Measurements from ENCODE around the gene WNT3A.
"Not testable (repeated sequence)": the region's sequence is repeated elsewhere in the genome, so short reads cannot be mapped to it uniquely, and the experiment has no call there.

The WNT3A gene

GRCh38 chr1:228013131-228013934 is 6.5 kb downstream of the WNT3A start:
- peak; percentile 44 for DNase-seq

- DNase-seq, result peak; percentile 43
Measured at GRCh38 chr1:228013935-228014930, 7.4 kb downstream of the WNT3A start.

GRCh38 chr1:228015276-228016180 is 8.7 kb downstream of the WNT3A start:
- peak; percentile 49 for DNase-seq

GRCh38 chr1:228016181-228016510 is 9.3 kb downstream of the WNT3A start:
- no peak for DNase-seq

GRCh38 chr1:228016653-228017355 is 10.0 kb downstream of the WNT3A start:
- peak; percentile 45 for DNase-seq

- DNase-seq, result no peak
Measured at GRCh38 chr1:228017356-228018124, 10.7 kb downstream of the WNT3A start.

- DNase-seq, result no peak
Measured at GRCh38 chr1:228018125-228018398, 11.3 kb downstream of the WNT3A start.

GRCh38 chr1:228018961-228019721 is 12.3 kb downstream of the WNT3A start:
- peak; percentile 42 for DNase-seq

GRCh38 chr1:228019722-228020083 is 12.9 kb downstream of the WNT3A start:
- DNase-seq, result not testable (repeated sequence)

GRCh38 chr1:228020686-228021354 is 14.0 kb downstream of the WNT3A start:
- DNase-seq, result peak; percentile 23

GRCh38 chr1:228021355-228022030 is 14.7 kb downstream of the WNT3A start:
- DNase-seq, result peak; percentile 42

- DNase-seq, result no peak
Measured at GRCh38 chr1:228022571-228023293, 15.9 kb downstream of the WNT3A start.

- no peak for DNase-seq
Measured at GRCh38 chr1:228023294-228023639, 16.5 kb downstream of the WNT3A start.

GRCh38 chr1:228029281-228029680 is 22.5 kb downstream of the WNT3A start:
- no peak for DNase-seq

GRCh38 chr1:228030451-228031201 is 23.8 kb downstream of the WNT3A start:
- peak; percentile 38 for DNase-seq

- DNase-seq, result peak; percentile 43
Measured at GRCh38 chr1:228031276-228031995, 24.6 kb downstream of the WNT3A start.

- DNase-seq, result peak; percentile 41
Measured at GRCh38 chr1:228032041-228032440, 25.2 kb downstream of the WNT3A start.
